ENCODE results near the gene ITGB4.

- no peak for TF ChIP-seq POLR2A (IDR thresholded peaks at IDR 0.05; ENCODE audit: low read length)
- no peak for TF ChIP-seq GATA1 (IDR thresholded peaks at IDR 0.05; ENCODE audit: low read depth, low read length)
Measured at GRCh38 chr17:75730065-75730464, 8.8 kb downstream of the ITGB4 start.

Measured in erythroblast (primary cell).